K562 (cell line): ENCODE results near the gene ACSF3. TPM values are rescaled to one million over a fixed set of nuclear protein-coding genes. Genes with fewer than 3 reads are reported as not detected.

Source experiments
- ADNP ChIP-seq: fragments of 200-800 bp; sonication (Bioruptor generic); IDR thresholded peaks from 2 replicates; pipeline ENCODE4 v1.6.1; 2016; ENCODE audit warnings: missing genetic modification characterization, missing compliant biosample characterization
- ETV5 ChIP-seq: sonication (generic); formaldehyde crosslinking; IDR thresholded peaks from 2 replicates; pipeline ENCODE4 v1.4.0; 2020; ENCODE audit warnings: low read depth, mild to moderate bottlenecking, missing genetic modification reagents
- FOXP1 ChIP-seq: sonication (generic); formaldehyde crosslinking; IDR thresholded peaks from 2 replicates; pipeline ENCODE4 v1.8.0; 2022; ENCODE audit warnings: mild to moderate bottlenecking, missing genetic modification reagents
- GTF2A2 ChIP-seq: IDR thresholded peaks from 2 replicates; pipeline ENCODE4 v1.6.1; 2016; ENCODE audit warnings: mild to moderate bottlenecking, missing genetic modification characterization, missing compliant biosample characterization
- HDAC3 ChIP-seq: fragments of 450-650 bp; IDR thresholded peaks from 2 replicates; pipeline ENCODE4 v1.6.1; 2018; ENCODE audit warnings: borderline replicate concordance, mild to moderate bottlenecking, moderate library complexity; ENCODE audit not compliant: partially characterized antibody
- HOMEZ ChIP-seq: fragments of 250-450 bp; sonication (Bioruptor Pico); IDR thresholded peaks from 2 replicates; pipeline ENCODE4 v1.4.0; 2020; ENCODE audit warnings: mild to moderate bottlenecking, moderate library complexity
- KDM5B ChIP-seq: fragments of 200-600 bp; sonication (generic); IDR thresholded peaks from 2 replicates; pipeline ENCODE4 v1.6.1; 2012; ENCODE audit warnings: low read depth, mild to moderate bottlenecking, moderate library complexity, low read length, control low read depth, inconsistent platforms; ENCODE audit not compliant: insufficient replicate concordance
- MAX ChIP-seq: sonication (generic); formaldehyde crosslinking; IDR thresholded peaks from 2 replicates; pipeline ENCODE4 v1.9.0; 2022; ENCODE audit warnings: mild to moderate bottlenecking, missing genetic modification reagents
- MNT ChIP-seq, 2 experiments: fragments of 450-650 bp; conservative IDR thresholded peaks; 2 replicates each; pipeline ENCODE4 v1.6.1; 2017; ENCODE audit warnings: mild to moderate bottlenecking in 2 of 2, moderate library complexity in 2 of 2
- MYBL2 ChIP-seq, 2 experiments: fragments of 450-650 bp in 1 of 2; sonication (generic) in 1 of 2; formaldehyde crosslinking in 1 of 2; IDR thresholded peaks; 2 replicates each; pipeline versions ENCODE4 v1.6.1 to v1.8.1; 2017 to 2022; ENCODE audit warnings: borderline replicate concordance in 1 of 2, inconsistent platforms in 1 of 2, low read depth in 1 of 2, mild to moderate bottlenecking in 1 of 2, missing genetic modification reagents in 1 of 2, moderate library complexity in 1 of 2
- NFIX ChIP-seq: fragments of 250-450 bp; sonication (Bioruptor Pico); IDR thresholded peaks from 2 replicates; pipeline ENCODE4 v1.4.0; 2020; ENCODE audit warnings: low read depth, mild to moderate bottlenecking, moderate library complexity
- POLR2G ChIP-seq: fragments of 200-400 bp; formaldehyde crosslinking; IDR thresholded peaks from 2 replicates; pipeline ENCODE4 v1.6.1; 2017; ENCODE audit warnings: low read depth, mild to moderate bottlenecking, antibody characterized with exemption, low read length, moderate library complexity
- SIN3A ChIP-seq, 2 experiments: fragments of 150-350 bp in 1 of 2; IDR thresholded peaks; 2 replicates each; pipeline ENCODE4 v1.6.1; 2011 to 2016; ENCODE audit warnings: borderline replicate concordance in 2 of 2, low read depth in 2 of 2, low read length in 2 of 2, mild to moderate bottlenecking in 2 of 2, moderate library complexity in 2 of 2; ENCODE audit not compliant: control insufficient read depth in 1 of 2
- ZBTB5 ChIP-seq: fragments of 450-650 bp; IDR thresholded peaks from 2 replicates; pipeline ENCODE4 v1.6.1; 2017; ENCODE audit warnings: antibody characterized with exemption
- ZHX1 ChIP-seq: fragments of 150-350 bp; conservative IDR thresholded peaks from 2 replicates; pipeline ENCODE4 v1.6.1; 2014; ENCODE audit warnings: low read length
- ZNF408 ChIP-seq: fragments of 250-450 bp; sonication (Bioruptor Pico); IDR thresholded peaks from 2 replicates; pipeline ENCODE4 v1.4.0; 2020; ENCODE audit warnings: low read depth, mild to moderate bottlenecking, moderate library complexity
- ZNF436 ChIP-seq: fragments of 250-450, 450-650 bp; sonication (Bioruptor Pico); formaldehyde crosslinking; IDR thresholded peaks from 2 replicates; pipeline ENCODE4 v1.7.0; 2020; ENCODE audit warnings: mild to moderate bottlenecking
- ZNF583 ChIP-seq: fragments of 250-450 bp; sonication (Bioruptor Pico); IDR thresholded peaks from 2 replicates; pipeline ENCODE4 v1.4.0; 2020
- polyA plus RNA-seq, 8 experiments: library from polyadenylated mRNA; depleted of rRNA in 4 of 8; stranded (reverse) in 5 of 8; unstranded in 3 of 8; fragments of >200 nt; fragmentation: Nextera tagmentation in 2 of 8; fragmentation: Illumina TruSeq in 1 of 8; extraction: Ambion mirVana in 2 of 8; extraction: Trizol in 1 of 8; gene quantifications; 2 replicates each; pipeline versions ENCODE4 v1.2.1 to v1.2.3, GENCODE V29; 2011 to 2014; ENCODE audit warnings: inconsistent platforms in 1 of 8, missing spikeins in 1 of 8
- total RNA-seq, 7 experiments: library from RNA; depleted of rRNA in 6 of 7; stranded (reverse); fragments of >200 nt in 6 of 7; fragmentation: Illumina TruSeq in 2 of 7; extraction: Trizol in 2 of 7; gene quantifications; 2 replicates each; pipeline versions ENCODE4 v1.2.1 to v1.2.3, GENCODE V29; 2011 to 2021; ENCODE audit warnings: low replicate concordance in 1 of 7

ACSF3 gene
- total and polyA plus RNA-seq, 9 of the 15 experiments (the other 6 are each of a cell fraction or from before 2014, with no cell fraction given), result 0.77 to 32.8 (median 14.7) TPM

- peak; percentile 97 for TF ChIP-seq MAX (CRISPR knock-in tag)
- TF ChIP-seq ZBTB5, result no peak
- no peak for TF ChIP-seq HDAC3
- TF ChIP-seq ZHX1, result no peak
- TF ChIP-seq ZNF583 (CRISPR knock-in tag), result no peak
- TF ChIP-seq SIN3A (IDR thresholded peaks at IDR 0.05; ENCODE audit: borderline replicate concordance in 2 of 2, control insufficient read depth in 1 of 2, low read depth in 2 of 2, low read length in 2 of 2), result no peak; a peak in 1 of 4 replicates
- no peak for TF ChIP-seq GTF2A2 (tag)
- no peak for TF ChIP-seq KDM5B
- 0 out of 2 replicates have a peak, but pooled peaks have one; percentile 40 for TF ChIP-seq ETV5 (CRISPR knock-in tag)
- no peak for TF ChIP-seq MYBL2 (IDR thresholded peaks at IDR 0.05; ENCODE audit: low read depth)
- no peak for TF ChIP-seq MYBL2 (CRISPR knock-in tag; IDR thresholded peaks at IDR 0.05; ENCODE audit: borderline replicate concordance)
- no peak for TF ChIP-seq FOXP1 (CRISPR knock-in tag)
- TF ChIP-seq ZNF408 (CRISPR knock-in tag), result no peak
- peak; percentile 76 to 80 for TF ChIP-seq MNT (conservative IDR thresholded peaks at IDR 0.05)
- TF ChIP-seq NFIX (CRISPR knock-in tag), result no peak
- no peak for TF ChIP-seq ZNF436 (CRISPR knock-in tag)
- no peak for TF ChIP-seq ADNP (tag)
- TF ChIP-seq POLR2G, result peak; percentile 37; the same call in 1 of the 2 replicates
- no peak for TF ChIP-seq HOMEZ (CRISPR knock-in tag)
Observed at GRCh38 chr16:89115216-89115861, 21.7 kb downstream of the ACSF3 start (continued).
